KOPT-K1 (cell line): ENCODE data around the gene RIOK3.
"Not testable (repeated sequence)": the region's sequence is repeated elsewhere in the genome, so short reads cannot be mapped to it uniquely, and the experiment has no call there.

ENCODE experiments used
- H3K27ac ChIP-seq: fragments of 200-600 bp; sonication (generic); 2 replicates; pipeline ENCODE4 v1.5.1; 2016; ENCODE audit warnings: antibody characterized with exemption, mild to moderate bottlenecking, low read depth, low read length; ENCODE audit not compliant: poor library complexity, severe bottlenecking
- H3K36me3 ChIP-seq: fragments of 200-600 bp; sonication (generic); 2 replicates; pipeline ENCODE4 v1.5.1; 2017; ENCODE audit warnings: antibody characterized with exemption, mild to moderate bottlenecking, low read length, moderate library complexity; ENCODE audit not compliant: insufficient read depth
- H3K9me3 ChIP-seq: fragments of 200-600 bp; sonication (generic); 2 replicates; pipeline ENCODE4 v1.5.1; 2017; ENCODE audit warnings: antibody characterized with exemption, low read length, mild to moderate bottlenecking; ENCODE audit not compliant: insufficient read depth, poor library complexity, severe bottlenecking

RIOK3 gene

DNA sequence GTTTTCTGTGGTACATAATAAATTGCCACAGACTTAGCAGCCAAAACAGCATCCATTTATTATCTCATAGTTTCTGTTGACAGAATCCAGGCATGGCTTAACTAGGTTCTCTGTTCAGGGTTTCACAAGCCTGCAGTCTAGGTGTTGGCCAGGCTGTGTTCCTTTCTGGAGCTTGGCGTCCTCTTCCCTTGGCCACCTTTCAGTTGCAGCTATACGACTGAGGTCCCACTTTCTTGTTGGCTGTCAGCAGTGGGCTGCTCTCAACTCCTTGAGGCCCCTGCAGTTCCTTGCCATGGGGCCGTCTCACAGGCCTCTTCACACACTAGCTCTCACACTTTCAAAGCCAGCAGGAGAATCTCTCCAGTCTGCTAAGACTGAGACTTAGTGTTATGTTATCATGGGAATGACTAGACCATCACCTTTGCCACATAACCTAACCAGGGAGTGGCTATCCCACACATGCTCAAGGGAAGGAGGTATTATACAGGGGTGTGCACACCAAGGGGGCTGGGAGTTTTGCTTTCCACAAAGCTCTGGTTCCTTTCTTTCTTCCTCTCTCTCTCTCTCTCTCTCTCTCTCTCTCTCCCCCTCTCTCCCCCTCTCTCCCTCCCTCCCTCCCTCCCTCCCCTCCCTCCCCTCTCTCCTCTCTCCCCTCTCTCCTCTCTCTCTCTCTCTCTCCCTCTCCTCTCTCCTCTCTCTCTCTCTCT lies 15.8 kb downstream of the RIOK3 start:
- Histone ChIP-seq H3K9me3 (no peaks in the 10 kb centered on the region), H3K36me3 (peaks cover 96% of the 10 kb centered on the region), H3K27ac (no peak overlapping the region)

DNA sequence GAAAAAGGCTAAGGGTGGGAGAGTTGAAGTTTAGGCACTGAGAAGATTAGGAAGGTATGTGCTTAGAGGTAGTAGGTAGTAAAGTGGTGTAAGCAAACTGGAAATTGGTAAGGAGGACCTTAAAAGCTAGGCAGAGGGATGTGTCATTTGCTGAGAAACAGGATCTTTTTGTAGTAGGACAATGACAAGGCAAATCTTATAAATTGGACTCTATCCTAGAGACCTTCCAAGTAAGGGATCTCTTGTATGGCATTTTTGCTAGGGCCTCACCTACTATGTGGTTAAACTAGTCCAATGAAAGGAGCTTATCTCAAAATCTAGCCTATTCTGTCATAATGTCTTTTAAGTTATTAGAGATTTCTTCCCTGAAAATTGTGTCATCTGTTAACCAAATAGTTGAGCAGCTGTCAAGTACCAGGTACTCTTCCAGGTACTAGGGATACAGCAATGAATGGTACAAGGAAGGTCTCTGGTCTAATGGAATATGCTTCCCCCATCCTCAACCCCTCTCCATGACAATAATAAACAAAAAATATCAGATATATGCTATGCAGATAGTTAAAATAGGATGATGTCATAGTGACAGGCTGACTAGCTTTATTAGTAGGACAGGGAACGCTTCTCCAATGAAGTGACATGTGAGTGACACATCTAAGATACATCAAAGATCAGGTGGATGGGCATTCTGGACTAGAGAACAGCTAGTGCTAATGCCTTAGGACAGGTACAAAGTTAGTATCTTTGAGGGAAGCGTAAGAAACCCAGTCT lies 17.7 kb downstream of the RIOK3 start:
- Histone ChIP-seq H3K9me3 (no peaks in the 10 kb centered on the region), H3K36me3 (peaks cover 98% of the 10 kb centered on the region), H3K27ac (no peak overlapping the region)

- Histone ChIP-seq H3K9me3 (no peaks in the 10 kb centered on the region), H3K27ac (no peak overlapping the region), H3K36me3 (peaks cover 98% of the 10 kb centered on the region)
Observed at GRCh38 chr18:23471486-23471885, 18.4 kb downstream of the RIOK3 start.

DNA sequence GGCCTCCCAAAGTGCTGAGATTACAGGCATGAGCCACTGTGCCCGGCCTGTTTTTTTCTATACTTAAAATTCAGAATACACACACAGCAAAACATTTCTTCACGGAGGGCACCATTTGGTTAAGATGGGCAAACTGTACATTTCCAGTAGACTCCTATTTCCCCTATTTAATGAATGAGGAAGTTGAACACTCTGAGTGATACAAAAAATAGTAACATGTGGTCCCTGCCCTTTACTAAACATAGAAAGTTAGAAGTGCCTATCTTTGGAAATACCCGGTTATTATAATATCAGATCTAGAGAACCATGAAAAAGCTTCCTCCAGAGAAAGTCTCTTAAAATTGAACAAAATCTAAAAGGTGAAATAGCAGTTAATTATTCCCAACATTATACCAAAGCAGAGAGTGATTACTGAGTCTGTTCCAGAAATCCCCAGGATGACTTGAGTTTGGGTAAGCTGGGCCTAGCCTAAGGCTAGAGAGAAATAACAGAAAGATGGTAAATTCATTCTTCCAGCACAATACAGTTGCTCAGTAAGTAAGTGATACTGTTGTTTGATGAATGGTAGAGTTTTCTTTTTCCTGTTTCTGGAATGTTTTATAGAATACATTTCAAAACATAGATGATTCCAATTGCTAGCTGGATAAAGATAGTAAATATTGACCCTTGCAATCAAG lies 26.9 kb downstream of the RIOK3 start:
- Histone ChIP-seq H3K27ac (no peak overlapping the region), H3K9me3 (no peaks in the 10 kb centered on the region), H3K36me3 (peaks cover 85% of the 10 kb centered on the region)

DNA sequence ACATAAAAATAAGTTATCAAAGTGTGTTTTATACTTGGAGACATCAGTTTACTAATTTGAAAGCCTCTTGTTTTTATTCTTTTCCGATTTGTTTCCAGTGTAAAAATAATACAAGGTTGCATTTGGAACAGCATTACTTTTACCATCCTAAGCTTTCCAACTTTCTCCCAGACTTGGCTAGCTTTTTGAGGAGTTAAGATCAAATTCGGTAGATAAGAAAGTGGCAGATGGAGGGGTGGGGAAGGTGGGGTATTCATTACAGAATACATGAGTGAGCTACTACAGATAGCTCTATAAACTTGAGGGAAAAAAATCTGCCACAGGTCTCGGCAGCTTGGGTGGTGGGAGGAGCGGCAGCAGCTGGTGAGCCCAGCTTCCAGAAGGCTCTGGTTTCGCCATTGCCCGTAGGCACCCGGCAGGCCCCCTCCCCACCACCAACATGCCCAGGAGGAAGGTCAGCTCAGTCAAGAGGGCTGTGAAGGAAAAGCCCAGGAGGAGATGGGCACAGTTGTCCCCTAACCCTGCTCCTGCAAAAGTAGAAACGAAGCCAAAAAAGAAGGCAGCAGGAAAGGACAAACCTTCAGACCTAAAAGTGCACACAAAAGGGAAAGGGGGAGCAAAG lies 31.6 kb downstream of the RIOK3 start:
- Histone ChIP-seq H3K9me3 (no peaks in the 10 kb centered on the region), H3K27ac (no peak overlapping the region), H3K36me3 (peaks cover 38% of the 10 kb centered on the region)

GRCh38 chr18:23485386-23485785 lies 32.3 kb downstream of the RIOK3 start:
- Histone ChIP-seq H3K9me3 (peaks cover 4% of the 10 kb centered on the region), H3K36me3 (peaks cover 31% of the 10 kb centered on the region), H3K27ac (no peak overlapping the region)

GRCh38 chr18:23487738-23488570 lies 34.9 kb downstream of the RIOK3 start:
- Histone ChIP-seq H3K36me3 (peaks cover 5% of the 10 kb centered on the region), H3K27ac (no peak overlapping the region), H3K9me3 (peaks cover 10% of the 10 kb centered on the region)

DNA sequence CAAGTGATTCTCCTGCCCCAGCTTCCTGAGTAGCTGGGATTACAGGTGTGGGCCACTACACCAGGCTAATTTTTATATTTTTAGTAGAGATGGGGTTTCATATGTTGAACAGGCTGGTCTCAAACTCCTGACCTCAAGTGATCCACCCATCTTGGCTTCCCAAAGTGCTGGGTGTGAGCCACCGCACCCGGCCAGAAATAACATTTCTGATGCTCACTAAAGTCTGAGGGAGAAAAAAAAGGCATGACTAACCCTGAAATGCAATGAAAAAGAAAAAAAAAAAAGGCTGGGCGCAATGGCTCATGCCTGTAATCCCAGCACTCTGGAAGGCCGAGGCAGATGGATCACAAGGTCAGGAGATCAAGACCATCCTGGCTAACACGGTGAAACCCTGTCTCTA lies 36.5 kb downstream of the RIOK3 start:
- not testable (repeated sequence) for H3K27ac ChIP-seq, H3K36me3 ChIP-seq
- H3K9me3 ChIP-seq, result peaks cover 10% of the 10 kb centered on the region

DNA sequence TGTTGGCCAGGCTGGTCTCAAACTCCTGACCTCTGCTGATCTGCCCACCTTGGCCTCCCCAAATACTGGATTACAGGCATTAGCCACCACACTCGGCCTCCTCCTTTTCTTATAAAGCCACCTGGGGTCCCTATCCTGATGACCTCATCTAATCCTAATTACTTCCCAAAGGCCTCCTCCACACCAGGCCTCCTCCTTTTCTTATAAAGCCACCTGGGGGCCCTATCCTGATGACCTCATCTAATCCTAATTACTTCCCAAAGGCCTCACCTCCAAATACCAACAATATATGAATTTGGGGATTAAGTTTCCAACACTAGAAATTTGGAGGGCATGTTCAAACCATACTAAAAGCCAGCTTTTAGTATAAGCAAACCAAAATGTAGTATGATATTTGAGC lies 40.6 kb downstream of the RIOK3 start:
- H3K9me3 ChIP-seq, result peaks cover 10% of the 10 kb centered on the region
- H3K27ac ChIP-seq, result no peak overlapping the region
- H3K36me3 ChIP-seq, result no peaks in the 10 kb centered on the region

DNA sequence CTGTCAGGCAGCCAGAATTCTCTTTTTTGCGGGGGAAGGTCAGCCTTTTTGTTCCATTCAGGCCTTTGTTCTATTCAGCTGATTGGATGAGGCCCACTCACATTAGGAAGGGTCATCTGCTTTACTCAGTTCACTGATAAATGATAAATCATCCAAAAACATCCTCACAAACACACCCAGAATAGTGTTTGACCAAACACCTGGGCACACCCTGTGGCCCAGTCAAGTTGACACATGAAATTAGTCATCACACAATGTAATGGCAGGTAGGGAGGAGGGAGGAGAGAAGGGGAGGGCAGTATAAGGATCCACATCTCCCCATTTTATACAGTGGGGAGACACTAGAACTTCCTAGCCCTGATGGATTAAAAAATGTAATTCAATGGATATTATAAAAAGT lies 41.9 kb downstream of the RIOK3 start:
- H3K27ac ChIP-seq, result no peak overlapping the region
- peaks cover 10% of the 10 kb centered on the region for H3K9me3 ChIP-seq
- no peaks in the 10 kb centered on the region for H3K36me3 ChIP-seq

DNA sequence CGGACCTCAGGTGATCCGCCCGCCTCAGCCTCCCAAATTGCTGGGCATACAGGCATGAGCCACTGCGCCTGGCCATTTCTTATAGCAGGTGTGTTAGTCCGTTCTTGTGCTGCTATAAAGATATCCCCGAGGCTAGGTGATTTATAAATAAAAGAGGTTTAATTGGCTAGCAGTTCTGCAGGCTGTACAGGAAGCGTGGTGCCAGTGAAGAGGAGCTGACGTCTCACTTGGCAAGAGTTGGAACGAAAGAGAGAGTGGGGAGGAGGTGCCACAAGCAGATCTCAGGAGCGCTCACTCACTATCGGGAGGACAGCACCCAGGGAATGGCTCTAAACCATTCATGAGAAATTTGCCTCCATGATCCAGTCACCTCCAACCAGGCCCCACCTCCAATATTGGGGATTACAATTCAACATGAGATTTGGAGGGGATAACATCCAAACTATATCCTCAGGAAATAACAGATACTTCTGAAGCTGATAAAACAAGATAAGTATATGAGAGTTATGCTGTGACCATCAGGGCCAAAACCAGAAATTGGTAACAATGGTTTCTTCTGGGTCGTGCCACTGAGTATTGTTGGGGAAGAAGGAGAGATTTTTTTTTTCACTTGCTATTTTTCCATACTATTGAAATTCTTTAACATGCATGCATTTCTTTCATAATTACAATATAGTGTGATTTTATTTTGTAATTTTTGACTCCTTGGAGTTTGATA lies 42.8 kb downstream of the RIOK3 start:
- H3K9me3 ChIP-seq, result peaks cover 1% of the 10 kb centered on the region
- no peaks in the 10 kb centered on the region for H3K36me3 ChIP-seq
- no peak overlapping the region for H3K27ac ChIP-seq

- Histone ChIP-seq H3K9me3 (no peaks in the 10 kb centered on the region), H3K36me3 (no peaks in the 10 kb centered on the region), H3K27ac (no peak overlapping the region)
Observed at GRCh38 chr18:23498117-23498516, 45.0 kb downstream of the RIOK3 start.

GRCh38 chr18:23498877-23499276 lies 45.8 kb downstream of the RIOK3 start:
- Histone ChIP-seq H3K36me3 (no peaks in the 10 kb centered on the region), H3K9me3 (no peaks in the 10 kb centered on the region), H3K27ac (no peak overlapping the region)

DNA sequence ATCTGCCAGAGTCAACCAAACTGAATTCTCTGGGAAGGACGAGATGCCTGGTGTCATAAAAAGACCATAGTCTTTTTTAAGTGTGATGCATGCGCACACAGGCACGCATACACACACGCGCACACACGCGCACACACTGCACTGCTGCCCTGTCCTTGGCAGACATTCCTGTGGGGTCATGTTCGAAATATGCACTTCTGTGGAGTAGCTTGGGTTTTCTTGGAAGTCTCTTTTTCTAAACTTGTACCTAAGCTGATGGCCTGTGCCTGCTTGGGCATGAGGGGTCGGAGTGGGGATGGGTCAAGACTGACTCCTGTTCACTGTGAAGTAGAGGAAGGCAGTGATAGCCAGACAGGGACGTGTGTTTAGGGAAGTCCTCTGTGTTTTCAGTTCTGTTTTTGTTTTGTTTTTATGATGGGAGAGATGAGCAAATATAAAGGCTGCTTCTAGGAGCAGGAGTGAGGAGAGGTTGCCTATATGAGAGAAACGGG lies 46.2 kb downstream of the RIOK3 start:
- no peaks in the 10 kb centered on the region for H3K36me3 ChIP-seq
- H3K27ac ChIP-seq, result no peak overlapping the region
- no peaks in the 10 kb centered on the region for H3K9me3 ChIP-seq
